G401.6 (cell line): ENCODE results near the gene RHCG.
"Not testable (repeated sequence)": the region's sequence is repeated elsewhere in the genome, so short reads cannot be mapped to it uniquely, and the experiment has no call there.

Experiments used
- FAIRE-seq: peaks from 2 replicates; lab custom pipeline; 2012; peaks lifted over from hg19 to GRCh38; lab: Jason Lieb, UNC

Gene RHCG

GRCh38 chr15:89477411-89478242 lies 18.8 kb downstream of the RHCG start:
- FAIRE-seq: no peak

- FAIRE-seq: no peak
Observed at GRCh38 chr15:89475661-89476060, 20.7 kb downstream of the RHCG start.

GRCh38 chr15:89472785-89473256 lies 23.6 kb downstream of the RHCG start:
- peak; percentile 70 for FAIRE-seq

DNA sequence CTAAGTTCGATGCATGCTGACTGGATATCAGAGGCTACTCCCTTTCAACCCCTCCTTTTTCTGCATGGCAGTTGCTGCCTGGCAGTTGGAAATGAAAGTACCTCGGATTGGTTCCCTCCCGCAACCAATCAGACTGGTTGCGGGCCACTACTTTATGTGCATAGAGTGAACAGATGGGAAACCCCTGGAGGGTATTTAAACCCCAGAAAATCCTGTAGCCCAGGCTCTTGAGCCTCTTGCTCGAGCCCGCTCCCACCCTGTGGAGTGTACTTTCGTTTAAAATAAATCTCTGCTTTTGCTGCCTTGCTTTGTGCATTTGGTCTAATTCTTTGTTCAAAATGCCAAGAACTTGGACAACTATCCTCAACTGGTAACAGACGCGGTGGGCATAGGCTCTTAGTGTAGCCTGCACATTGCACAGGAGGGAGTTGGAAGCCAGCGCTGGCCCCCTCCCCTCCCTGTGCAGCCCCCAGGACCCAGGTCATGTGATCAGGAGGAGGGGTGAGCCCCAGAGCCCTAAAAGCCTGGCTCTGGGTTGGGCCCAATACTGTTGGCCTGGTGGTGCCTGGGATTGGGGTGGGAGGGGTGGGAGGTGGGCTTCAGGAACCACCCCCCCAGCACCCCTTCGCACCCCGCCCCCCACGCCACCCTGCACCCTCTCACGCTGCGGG lies 26.8 kb downstream of the RHCG start:
- no peak for FAIRE-seq

GRCh38 chr15:89468813-89469212 lies 27.6 kb downstream of the RHCG start:
- FAIRE-seq: not testable (repeated sequence)

- FAIRE-seq: no peak
Observed at GRCh38 chr15:89463113-89463512, 33.3 kb downstream of the RHCG start.

DNA sequence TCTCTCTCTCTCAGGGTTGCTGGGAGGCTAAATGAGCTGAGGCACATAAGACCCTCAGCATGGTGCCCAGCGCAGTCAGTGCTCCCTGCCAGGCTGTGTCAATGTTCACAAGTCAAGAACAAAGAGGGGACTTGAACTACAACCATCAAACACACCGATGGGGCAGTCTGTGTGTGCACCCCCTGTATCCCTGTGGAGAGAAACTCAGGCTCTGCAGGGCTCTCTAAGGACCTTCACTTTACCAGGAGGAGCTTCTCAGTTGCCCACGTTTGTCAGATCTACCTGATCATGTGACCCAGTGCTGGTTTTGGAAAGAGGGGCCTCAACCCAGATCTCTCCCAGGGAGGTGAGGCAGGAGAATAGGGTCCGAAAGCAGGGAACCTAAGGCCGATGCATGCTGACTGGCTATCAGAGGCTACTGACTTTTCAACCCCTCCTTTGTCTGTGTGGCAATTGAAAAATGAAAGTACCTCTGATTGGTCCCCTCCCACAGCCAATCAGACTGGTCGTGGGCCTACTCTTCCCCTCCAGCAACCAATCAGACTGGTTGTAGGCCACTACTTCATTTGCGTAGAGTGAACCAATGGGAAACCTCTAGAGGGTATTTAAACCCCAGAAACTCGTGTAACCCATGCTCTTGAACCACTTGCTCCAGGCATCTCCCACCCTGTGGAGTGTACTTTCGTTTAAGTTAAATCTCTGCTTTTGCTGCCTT lies 34.0 kb downstream of the RHCG start:
- no peak for FAIRE-seq

DNA sequence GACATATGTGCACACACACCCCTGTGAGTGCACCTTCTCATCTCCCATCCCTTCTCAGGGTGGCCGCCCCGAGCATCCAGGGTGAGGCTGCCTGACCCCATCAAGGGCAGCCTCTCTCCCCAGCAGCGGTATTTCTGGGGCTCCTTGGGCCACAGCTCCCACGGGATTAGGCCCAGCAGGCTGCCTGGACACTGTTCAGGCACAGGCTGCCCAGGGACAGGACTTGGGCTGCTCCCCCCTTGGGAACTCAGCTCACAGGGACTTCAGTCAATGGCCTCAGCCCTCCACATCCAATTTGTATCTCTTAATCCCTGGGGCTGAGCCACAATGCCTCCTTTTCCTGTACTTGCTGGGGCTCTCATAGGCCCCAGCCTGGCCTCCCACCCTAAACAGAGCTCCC lies 35.0 kb downstream of the RHCG start:
- FAIRE-seq: no peak

DNA sequence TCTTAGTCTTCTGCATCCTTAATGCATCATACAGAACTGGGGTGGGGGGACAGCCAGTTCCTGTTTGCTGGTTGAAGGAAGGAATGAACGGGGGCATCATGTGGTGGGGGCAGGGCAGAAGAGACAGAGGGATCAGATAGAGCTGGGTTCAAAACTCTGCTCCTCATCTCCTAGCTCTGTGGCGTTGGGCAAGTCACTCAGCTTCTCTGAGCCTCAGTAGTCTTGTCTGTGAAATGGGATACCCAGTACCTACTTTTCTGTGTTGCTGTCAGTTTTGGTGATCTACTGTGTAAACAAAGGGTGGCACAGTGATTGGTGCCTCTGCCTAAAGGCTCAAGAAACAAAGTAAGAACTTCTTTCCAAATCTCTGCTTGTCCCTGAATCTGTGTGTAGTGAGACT lies 36.3 kb downstream of the RHCG start:
- FAIRE-seq: no peak

GRCh38 chr15:89459271-89460038 lies 36.9 kb downstream of the RHCG start:
- FAIRE-seq: no peak

DNA sequence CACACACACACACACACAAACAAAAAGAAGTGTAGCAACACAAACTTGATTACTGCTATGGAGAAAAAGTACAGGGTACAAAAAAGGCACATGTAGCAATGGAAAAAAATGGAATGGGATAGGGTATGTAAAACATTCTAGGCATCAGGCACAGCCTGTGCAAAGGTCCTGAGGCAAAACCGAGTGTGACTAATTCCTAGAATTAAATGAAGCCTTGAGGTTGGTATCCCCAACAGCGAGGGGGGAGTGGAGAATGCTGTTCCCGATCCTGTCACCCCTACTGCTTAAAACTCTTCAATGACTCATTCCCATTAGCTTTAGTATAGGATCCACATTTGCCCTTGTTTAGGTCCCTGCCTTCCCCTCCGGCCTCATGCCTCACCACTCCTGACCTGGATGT lies 37.9 kb downstream of the RHCG start:
- no peak for FAIRE-seq

DNA sequence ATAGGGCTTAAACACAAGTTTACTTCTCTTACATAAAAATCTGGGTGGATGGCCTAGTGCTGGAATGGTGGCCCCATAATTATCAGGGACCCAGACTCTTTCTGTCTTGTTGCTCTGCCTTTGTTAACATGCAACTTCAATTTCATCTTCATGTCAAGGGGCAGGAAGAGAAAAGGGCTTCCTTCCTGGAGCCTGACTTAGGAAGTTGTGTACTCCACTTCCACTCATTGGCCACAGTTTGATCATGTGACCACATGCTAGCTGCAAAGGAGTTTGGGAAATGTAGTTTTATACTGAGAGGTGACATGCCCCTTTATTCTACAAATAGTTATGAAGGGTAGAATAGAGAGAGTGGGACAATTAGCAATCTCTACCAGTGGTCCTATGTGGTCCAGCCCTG lies 39.3 kb downstream of the RHCG start:
- FAIRE-seq: peak; percentile 56

DNA sequence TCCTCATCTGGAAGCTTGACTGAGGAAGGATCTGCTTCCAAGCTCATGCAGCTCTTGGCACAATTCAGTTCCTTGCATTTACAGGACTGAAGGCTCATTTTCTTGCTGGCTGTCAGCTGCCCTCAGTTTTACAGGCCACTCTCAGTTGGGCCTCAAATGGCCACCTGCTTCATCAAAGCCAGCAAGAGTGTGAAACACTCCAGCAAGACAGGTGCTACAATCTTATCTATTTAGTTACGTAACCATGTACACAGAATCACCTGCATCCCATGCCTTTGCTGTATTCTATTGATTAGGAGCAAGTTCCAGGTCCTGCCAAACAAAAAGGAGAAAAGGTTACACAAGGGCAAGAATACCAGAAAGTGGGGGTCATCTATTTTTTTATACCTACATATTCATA lies 40.8 kb downstream of the RHCG start:
- FAIRE-seq: no peak

DNA sequence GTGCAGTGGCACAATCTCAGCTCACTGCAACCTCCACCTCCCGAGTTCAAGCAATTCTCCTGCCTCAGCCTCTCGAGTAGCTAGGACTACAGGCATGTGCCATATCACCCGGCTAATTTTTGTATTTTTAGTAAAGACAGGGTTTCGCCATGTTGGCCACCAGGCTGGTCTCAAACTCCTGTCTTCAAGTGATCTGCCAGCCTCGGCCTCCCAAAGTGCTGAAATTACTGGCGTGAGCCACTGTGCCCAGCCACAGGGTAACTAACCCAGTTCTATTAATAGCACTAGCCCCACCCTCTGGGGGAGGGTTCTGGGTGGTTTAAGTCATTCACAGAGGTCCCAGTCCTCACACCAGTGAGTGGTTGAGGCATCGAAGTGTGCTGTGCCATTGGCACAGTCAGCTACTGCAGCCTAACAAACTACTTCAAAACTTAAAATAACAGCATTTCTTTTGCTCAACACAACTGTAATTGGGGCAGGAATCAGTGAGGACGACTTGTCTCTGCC lies 44.0 kb downstream of the RHCG start:
- no peak for FAIRE-seq

DNA sequence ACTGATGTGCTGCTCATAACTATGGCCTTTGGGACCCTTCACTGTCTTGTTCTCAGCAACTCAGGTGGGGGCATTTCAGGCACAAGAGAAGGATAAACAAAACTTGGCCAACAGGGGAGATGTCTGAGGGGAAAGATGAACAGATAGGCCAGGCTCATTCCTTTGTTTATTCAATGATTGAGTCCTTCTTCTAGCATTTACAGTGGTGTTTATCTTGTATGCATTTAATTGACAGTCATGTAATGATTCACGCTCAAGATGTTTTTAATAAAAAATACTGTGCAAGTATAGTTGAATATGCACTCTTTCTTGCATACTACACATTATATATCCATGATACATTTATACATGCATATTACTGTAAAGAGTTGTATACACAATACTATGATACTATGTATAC lies 44.5 kb downstream of the RHCG start:
- FAIRE-seq: no peak

DNA sequence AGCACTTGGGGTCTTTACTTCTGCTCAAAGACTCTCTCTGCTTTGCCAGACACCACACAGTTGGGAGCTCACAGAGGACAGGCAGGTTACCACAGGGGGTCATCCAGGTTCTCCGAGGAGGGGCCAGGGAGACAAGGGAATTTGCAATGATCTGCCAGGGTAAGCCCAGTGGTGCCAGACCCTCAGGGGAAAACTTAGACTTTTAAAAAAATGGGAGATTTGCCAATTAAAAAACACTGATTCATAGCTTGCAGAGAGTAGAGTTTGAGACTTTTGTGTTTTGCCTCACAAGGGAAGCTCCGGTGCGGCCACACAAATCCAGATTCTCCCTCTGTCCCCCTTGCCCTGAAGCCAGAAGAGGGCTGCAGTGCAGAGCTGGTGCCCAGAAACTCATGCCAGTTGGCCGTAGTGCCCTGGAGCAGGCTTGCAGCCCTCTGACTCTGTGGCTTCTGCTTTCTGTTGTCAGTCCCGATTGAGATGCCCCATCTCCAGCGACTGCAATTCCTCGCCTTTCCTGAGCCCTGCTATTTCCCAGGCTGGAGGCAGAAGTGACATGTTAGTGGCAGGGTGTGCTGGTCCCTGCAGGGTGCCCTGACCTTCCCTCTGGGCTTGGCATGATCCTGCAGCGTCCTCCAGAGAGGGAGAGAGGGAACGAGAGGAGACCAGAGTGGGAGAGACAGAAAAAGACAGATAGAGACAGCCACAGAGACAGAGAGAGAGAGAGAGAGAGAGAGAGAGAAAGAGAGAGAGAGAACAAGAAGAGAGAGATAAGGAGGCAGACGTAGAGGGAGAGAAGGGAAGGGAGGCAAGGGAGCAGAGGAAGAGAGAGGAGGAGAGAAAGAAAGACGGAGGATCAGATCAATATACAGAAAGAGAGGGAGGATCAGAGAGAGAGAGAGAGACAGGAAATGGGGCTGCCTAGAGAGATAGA lies 46.0 kb downstream of the RHCG start:
- FAIRE-seq: no peak

- no peak for FAIRE-seq
Observed at GRCh38 chr15:89448825-89449224, 47.6 kb downstream of the RHCG start.

DNA sequence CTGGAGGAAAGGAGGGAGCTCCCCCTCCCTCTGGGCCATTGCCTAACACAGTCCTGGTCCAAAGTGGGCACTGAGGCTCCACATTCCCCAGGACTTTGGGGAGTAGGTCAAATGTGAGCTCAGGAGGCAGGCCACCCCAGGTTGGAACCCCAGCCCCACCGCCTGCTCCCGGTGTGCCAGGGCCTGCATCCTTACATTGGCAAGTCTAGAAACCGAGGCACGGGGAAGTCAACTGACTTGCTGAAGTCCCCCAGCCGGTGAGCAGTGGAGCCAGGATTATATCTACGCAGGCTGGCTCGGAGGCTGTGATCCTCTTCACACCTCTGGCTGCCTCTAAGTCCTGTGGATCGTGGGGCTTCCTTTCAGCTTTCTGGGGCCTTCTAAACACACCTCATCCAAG lies 48.7 kb downstream of the RHCG start:
- no peak for FAIRE-seq

- FAIRE-seq: no peak
Observed at GRCh38 chr15:89446255-89446891, 50.0 kb downstream of the RHCG start.

- FAIRE-seq: no peak
Observed at GRCh38 chr15:89445518-89445917, 50.9 kb downstream of the RHCG start.
